K562 (cell line): ENCODE measurements around the gene SP2. TPM values are rescaled to one million over a fixed set of nuclear protein-coding genes. Genes with fewer than 3 reads are reported as not detected.
A peak's percentile ranks its signal among the peaks of the same experiment; 100 is the strongest.

Experiments used
- ARID3A ChIP-seq: IDR thresholded peaks from 2 replicates; pipeline ENCODE4 v1.6.1; 2012; ENCODE audit warnings: low read depth, low read length, improper control_type of control experiment, borderline replicate concordance
- ATF3 ChIP-seq, 2 experiments: fragments of 450-650 bp in 1 of 2; sonication (generic) in 1 of 2; formaldehyde crosslinking in 1 of 2; IDR thresholded peaks in 1 of 2; conservative IDR thresholded peaks in 1 of 2; 2 replicates each; pipeline versions ENCODE4 v1.6.1 to v1.8.1; 2016 to 2023; ENCODE audit warnings: mild to moderate bottlenecking in 2 of 2, moderate library complexity in 2 of 2, inconsistent platforms in 1 of 2, missing genetic modification reagents in 1 of 2
- CBFA2T3 ChIP-seq: fragments of 450-650 bp; IDR thresholded peaks from 2 replicates; pipeline ENCODE4 v1.6.1; 2017
- CTBP1 ChIP-seq: fragments of 450-650 bp; IDR thresholded peaks from 2 replicates; pipeline ENCODE4 v1.6.1; 2016; ENCODE audit warnings: borderline replicate concordance
- CTCFL ChIP-seq: IDR thresholded peaks from 2 replicates; pipeline ENCODE4 v1.6.1; 2011; ENCODE audit warnings: borderline replicate concordance, low read depth, mild to moderate bottlenecking, moderate library complexity, low read length; ENCODE audit not compliant: insufficient read depth, poor library complexity, severe bottlenecking
- DMBX1 ChIP-seq: fragments of 250-450 bp; sonication (Bioruptor Pico); IDR thresholded peaks from 2 replicates; pipeline ENCODE4 v1.8.0; 2022; ENCODE audit warnings: inconsistent platforms, mild to moderate bottlenecking, moderate library complexity, borderline replicate concordance
- FUS ChIP-seq: fragments of 200-400 bp; formaldehyde crosslinking; optimal IDR thresholded peaks from 2 replicates; pipeline ENCODE3; 2017; ENCODE audit warnings: low read depth, low read length
- HNRNPUL1 ChIP-seq: fragments of 200-400 bp; formaldehyde crosslinking; IDR thresholded peaks from 2 replicates; pipeline ENCODE4 v1.6.1; 2017; ENCODE audit warnings: low read length
- KDM1A ChIP-seq, 2 experiments: fragments of 450-650 bp; IDR thresholded peaks; 2 replicates each; pipeline ENCODE4 v1.6.1; 2016; ENCODE audit warnings: mild to moderate bottlenecking in 2 of 2
- NFE2 ChIP-seq: IDR thresholded peaks from 2 replicates; pipeline ENCODE4 v1.6.1; 2014; ENCODE audit warnings: antibody characterized with exemption, low read depth
- NRF1 ChIP-seq, 2 experiments: fragments of 450-650 bp; IDR thresholded peaks in 1 of 2; conservative IDR thresholded peaks in 1 of 2; 2 replicates each; pipeline ENCODE4 v1.6.1; 2014; ENCODE audit warnings: mild to moderate bottlenecking in 2 of 2
- PHB2 ChIP-seq: fragments of 450-650 bp; IDR thresholded peaks from 2 replicates; pipeline ENCODE4 v1.6.1; 2017; ENCODE audit warnings: low read depth
- RBM15 ChIP-seq: fragments of 200-400 bp; formaldehyde crosslinking; IDR thresholded peaks from 2 replicates; pipeline ENCODE4 v1.6.1; 2018; ENCODE audit warnings: mild to moderate bottlenecking, low read length, moderate library complexity; ENCODE audit not compliant: insufficient read depth
- RHOXF2B ChIP-seq: fragments of 250-450 bp; sonication (Bioruptor Pico); conservative IDR thresholded peaks from 2 replicates; pipeline ENCODE4 v1.5.1; 2021
- SIX5 ChIP-seq, 2 experiments: IDR thresholded peaks; 2 replicates each; pipeline ENCODE4 v1.6.1; 2011; ENCODE audit warnings: low read length in 2 of 2, borderline replicate concordance in 1 of 2, low read depth in 1 of 2, mild to moderate bottlenecking in 1 of 2, moderate library complexity in 1 of 2; ENCODE audit not compliant: insufficient read depth in 1 of 2
- ZC3H11A ChIP-seq: IDR thresholded peaks from 2 replicates; pipeline ENCODE4 v1.6.1; 2012; ENCODE audit warnings: low read depth, low read length, improper control_type of control experiment
- ZNF174 ChIP-seq: fragments of 250-450 bp; sonication (Bioruptor Pico); IDR thresholded peaks from 2 replicates; pipeline ENCODE4 v1.4.0; 2020; ENCODE audit warnings: mild to moderate bottlenecking
- ZNF512 ChIP-seq: IDR thresholded peaks from 2 replicates; pipeline ENCODE4 v1.6.1; 2016; ENCODE audit warnings: missing genetic modification characterization, missing compliant biosample characterization
- ZZZ3 ChIP-seq: fragments of 450-650 bp; IDR thresholded peaks from 2 replicates; pipeline ENCODE4 v1.6.1; 2016; ENCODE audit warnings: antibody characterized with exemption, mild to moderate bottlenecking, moderate library complexity
- polyA plus RNA-seq, 8 experiments: library from polyadenylated mRNA; depleted of rRNA in 4 of 8; stranded (reverse) in 5 of 8; unstranded in 3 of 8; fragments of >200 nt; fragmentation: Nextera tagmentation in 2 of 8; fragmentation: Illumina TruSeq in 1 of 8; extraction: Ambion mirVana in 2 of 8; extraction: Trizol in 1 of 8; gene quantifications; 2 replicates each; pipeline versions ENCODE4 v1.2.1 to v1.2.3, GENCODE V29; 2011 to 2014; ENCODE audit warnings: inconsistent platforms in 1 of 8, missing spikeins in 1 of 8
- total RNA-seq, 7 experiments: library from RNA; depleted of rRNA in 6 of 7; stranded (reverse); fragments of >200 nt in 6 of 7; fragmentation: Illumina TruSeq in 2 of 7; extraction: Trizol in 2 of 7; gene quantifications; 2 replicates each; pipeline versions ENCODE4 v1.2.1 to v1.2.3, GENCODE V29; 2011 to 2021; ENCODE audit warnings: low replicate concordance in 1 of 7

Gene SP2
- total and polyA plus RNA-seq, 9 of the 15 experiments (the other 6 are each of a cell fraction or from before 2014, with no cell fraction given) = 0.77 to 22.3 (median 2.3) TPM

- TF ChIP-seq ATF3 (IDR thresholded peaks at IDR 0.05) (peak; percentile 44), ATF3 (CRISPR knock-in tag; conservative IDR thresholded peaks at IDR 0.05) (no peak), ZNF174 (CRISPR knock-in tag) (no peak), NRF1 (conservative IDR thresholded peaks at IDR 0.05 in 1 of 2, IDR thresholded peaks at IDR 0.05 in 1 of 2) (peak; percentile 28 to 44; a peak in 1 of 4 replicates), ARID3A (peak; percentile 99), ZNF512 (tag) (no peak), DMBX1 (CRISPR knock-in tag) (peak; percentile 46; the same call in 1 of the 2 replicates), FUS (peak; percentile 40), NFE2 (no peak), CTBP1 (0 out of 2 replicates have a peak, but pooled peaks have one; percentile 14), ZC3H11A (no peak), SIX5 (IDR thresholded peaks at IDR 0.05; ENCODE audit: borderline replicate concordance in 1 of 2, insufficient read depth in 1 of 2, low read depth in 1 of 2, low read length in 2 of 2) (peak in 1 of 2 experiments; percentile 5; a peak in 1 of 4 replicates), RBM15 (no peak), ZZZ3 (peak; percentile 92), HNRNPUL1 (no peak), RHOXF2B (CRISPR knock-in tag) (no peak), CBFA2T3 (no peak), PHB2 (no peak), CTCFL (peak; percentile 48), KDM1A (IDR thresholded peaks at IDR 0.05) (no peak)
Observed at GRCh38 chr17:47895856-47896671, at the start of gene SP2 (continued).
